Fibroblast of mammary gland (primary cell): ENCODE results near the gene AGBL4.

Experiments used
- DNase-seq: peaks from one replicate; pipeline ENCODE4 v3.0.0-alpha.2; 2010; ENCODE audit warnings: low read depth
- H3K4me3 ChIP-seq: 2 replicates; pipeline ENCODE4 v1.5.1; 2011; ENCODE audit warnings: low read depth, mild to moderate bottlenecking, low read length, moderate library complexity; ENCODE audit not compliant: control insufficient read depth
- TF ChIP-seq, protein P1 (sequence below): conservative IDR thresholded peaks from 2 replicates; pipeline ENCODE4 v1.5.1; 2011; ENCODE audit warnings: low read depth, low read length, inconsistent platforms; ENCODE audit not compliant: control insufficient read depth, insufficient read depth

The AGBL4 gene

DNA sequence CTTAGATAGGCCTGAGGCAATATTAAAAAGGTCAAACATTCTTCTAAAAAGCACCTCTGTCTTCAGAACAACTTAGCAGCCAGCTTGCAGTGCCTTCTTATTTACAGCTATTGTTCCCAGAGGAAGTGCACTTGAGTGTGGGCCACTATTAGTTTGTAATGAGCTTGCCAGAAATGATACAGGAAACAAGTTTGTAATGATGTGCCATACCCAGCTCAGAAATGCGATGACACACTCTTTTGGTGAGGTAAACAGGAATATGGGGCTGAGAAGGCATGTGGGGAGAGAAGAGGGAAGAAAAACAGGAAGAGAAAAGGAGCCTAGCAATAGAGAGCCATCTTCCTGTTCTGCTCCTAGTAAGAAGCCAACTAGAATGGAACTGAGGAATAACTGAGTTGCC is 295.4 kb downstream of the AGBL4 start:
- H3K4me3 ChIP-seq: no peak overlapping the region
- DNase-seq: no peak
- TF ChIP-seq, protein P1, sequence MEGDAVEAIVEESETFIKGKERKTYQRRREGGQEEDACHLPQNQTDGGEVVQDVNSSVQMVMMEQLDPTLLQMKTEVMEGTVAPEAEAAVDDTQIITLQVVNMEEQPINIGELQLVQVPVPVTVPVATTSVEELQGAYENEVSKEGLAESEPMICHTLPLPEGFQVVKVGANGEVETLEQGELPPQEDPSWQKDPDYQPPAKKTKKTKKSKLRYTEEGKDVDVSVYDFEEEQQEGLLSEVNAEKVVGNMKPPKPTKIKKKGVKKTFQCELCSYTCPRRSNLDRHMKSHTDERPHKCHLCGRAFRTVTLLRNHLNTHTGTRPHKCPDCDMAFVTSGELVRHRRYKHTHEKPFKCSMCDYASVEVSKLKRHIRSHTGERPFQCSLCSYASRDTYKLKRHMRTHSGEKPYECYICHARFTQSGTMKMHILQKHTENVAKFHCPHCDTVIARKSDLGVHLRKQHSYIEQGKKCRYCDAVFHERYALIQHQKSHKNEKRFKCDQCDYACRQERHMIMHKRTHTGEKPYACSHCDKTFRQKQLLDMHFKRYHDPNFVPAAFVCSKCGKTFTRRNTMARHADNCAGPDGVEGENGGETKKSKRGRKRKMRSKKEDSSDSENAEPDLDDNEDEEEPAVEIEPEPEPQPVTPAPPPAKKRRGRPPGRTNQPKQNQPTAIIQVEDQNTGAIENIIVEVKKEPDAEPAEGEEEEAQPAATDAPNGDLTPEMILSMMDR: no peak

DNA sequence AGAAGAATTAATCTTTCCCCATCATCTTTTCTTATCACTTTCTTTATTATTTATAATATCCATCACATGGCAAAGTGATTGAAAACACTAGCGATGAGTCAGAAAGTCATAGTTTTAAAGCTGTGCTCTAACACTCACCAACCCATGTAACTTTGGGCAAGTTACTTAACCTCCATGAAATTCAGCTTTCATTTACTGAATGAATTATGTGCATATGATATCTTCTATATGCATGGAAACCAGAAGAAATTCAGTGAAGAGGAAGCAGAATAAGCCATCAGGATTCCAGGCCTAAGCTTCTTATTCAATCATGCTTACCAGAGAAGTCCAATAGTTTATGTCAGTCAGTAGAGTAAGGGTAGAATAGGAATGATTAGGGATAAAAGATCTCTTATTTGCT is 300.1 kb downstream of the AGBL4 start:
- no peak for DNase-seq
- TF ChIP-seq, protein P1: no peak
- no peak overlapping the region for H3K4me3 ChIP-seq

DNA sequence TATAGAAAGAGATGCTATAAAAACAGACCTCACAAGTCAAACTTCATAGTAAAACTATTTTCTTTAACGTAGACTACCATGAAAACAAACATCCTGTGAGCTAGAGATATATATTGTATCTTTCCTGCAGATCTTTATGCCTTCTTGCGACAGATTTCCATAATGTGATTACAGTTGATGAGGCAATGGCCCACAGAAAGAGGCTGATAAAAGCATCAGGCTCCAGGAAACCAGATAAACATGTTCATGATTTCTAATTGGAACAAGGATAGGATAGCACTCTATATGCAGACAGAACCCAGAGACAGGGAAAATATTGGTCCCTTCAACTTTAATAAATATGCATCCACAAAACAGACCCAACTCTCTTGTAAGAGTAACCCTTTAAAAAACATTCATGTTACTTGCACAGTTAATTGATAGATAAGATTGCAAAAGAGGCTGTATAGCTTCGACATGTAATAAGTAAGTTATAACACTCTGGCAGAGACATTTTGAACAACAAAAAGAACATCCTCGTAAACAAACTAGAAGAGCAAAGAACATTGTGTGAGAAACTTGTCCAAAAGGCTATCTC is 329.4 kb downstream of the AGBL4 start:
- H3K4me3 ChIP-seq: no peak overlapping the region
- TF ChIP-seq, protein P1: no peak
- no peak for DNase-seq

DNA sequence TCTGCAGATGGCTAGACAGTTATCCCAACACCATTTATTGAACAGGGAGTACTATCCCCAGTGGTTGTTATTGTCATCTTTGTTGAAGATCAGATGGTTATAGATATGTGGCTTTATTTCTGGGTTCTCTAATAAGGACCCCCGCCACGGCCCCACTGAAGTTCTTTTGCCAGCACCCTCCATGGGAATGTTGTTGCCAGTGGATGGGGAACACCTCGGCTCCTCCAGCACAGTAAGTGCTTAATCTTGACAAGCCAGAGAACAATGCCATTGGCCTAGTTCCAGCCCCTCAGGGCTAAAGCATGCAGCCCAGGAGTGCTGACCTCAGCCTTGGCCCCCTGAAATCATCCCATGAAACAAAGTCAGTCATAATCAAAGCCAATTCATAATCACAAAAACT is 337.6 kb downstream of the AGBL4 start:
- TF ChIP-seq, protein P1: no peak
- DNase-seq: no peak
- H3K4me3 ChIP-seq: no peak overlapping the region

DNA sequence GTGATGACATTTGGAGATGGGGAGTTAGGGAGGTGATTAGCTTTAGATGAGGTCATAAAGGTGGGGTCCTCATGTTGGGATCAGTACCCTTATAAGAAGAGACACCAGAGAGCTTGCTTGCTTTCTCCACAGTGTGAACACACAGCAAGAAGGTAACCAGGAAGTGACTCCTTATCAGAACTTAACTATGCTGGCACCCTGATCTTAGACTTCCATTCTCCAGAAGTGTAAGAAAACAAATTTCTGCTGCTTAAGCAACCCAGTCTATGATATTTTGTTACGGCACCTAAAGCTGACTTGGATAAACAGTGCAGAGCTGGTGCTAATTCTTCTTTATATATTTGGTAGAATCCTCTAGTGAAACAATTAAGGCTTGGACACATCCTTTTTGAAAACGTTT is 346.0 kb downstream of the AGBL4 start:
- no peak overlapping the region for H3K4me3 ChIP-seq
- TF ChIP-seq, protein P1: no peak
- no peak for DNase-seq

DNA sequence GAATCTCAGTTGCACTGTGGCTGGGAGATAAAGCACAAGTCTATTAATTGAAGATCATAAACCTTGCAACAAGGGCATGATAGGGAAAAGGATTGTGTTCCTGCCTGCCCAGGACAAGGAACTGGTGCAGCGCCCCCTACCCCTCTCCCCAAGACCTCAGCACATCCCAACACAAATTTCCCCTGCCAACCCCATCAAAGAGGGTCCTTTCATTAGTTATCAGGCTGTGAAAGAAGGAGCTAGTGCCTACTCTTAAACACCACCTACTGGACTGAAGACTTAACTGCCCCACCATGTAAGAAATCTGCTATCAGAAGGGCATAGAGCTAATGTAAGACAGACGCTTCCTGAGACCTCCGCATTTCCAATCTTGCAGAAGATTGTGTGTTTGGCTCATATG is 372.6 kb downstream of the AGBL4 start:
- DNase-seq: no peak
- no peak overlapping the region for H3K4me3 ChIP-seq
- TF ChIP-seq, protein P1: no peak

DNA sequence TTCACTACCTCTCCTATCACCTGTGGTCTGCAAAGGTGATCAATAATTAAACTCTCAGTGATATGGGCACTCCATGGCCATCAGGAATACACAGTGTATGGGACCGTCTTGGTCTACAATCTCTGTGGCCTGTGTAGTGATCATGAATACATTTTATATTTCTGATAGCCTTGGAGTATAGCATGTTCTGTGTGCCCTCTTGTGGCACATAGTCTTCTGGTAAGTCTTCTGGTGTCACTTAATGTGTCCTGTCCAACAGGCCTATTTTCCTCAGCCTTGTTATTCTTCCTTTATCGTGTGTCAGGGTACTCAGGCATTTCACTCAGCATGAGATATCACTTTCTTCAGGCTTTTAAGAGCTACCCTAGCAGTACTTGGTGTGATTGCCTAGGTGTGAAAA is 393.6 kb downstream of the AGBL4 start:
- H3K4me3 ChIP-seq: no peak overlapping the region
- no peak for DNase-seq
- TF ChIP-seq, protein P1: no peak
